Panc1 (cell line): Measurements from ENCODE around the gene TFG. TPM values are rescaled to one million over a fixed set of nuclear protein-coding genes. Genes with fewer than 3 reads are reported as not detected.

ENCODE experiments used
- ATAC-seq: fragments of 200-7000 bp; cut with Tn5 transposase; 2 replicates; pipeline ENCODE4 v1.9.1; 2020; ENCODE audit warnings: mild to moderate bottlenecking, moderate library complexity
- BruUV-seq: library from RNA; stranded (reverse); fragments of 400-500 nt; replicated peaks from 2 replicates; lab custom pipeline; 2021; lab: Mats Ljungman, UMichigan
- CTCF ChIA-PET: fragments of 300-600 bp; sonication (Branson Sonifier 250); formaldehyde crosslinking; loops from one replicate; lab custom pipeline; 2022; ENCODE audit warnings: antibody characterized with exemption; lab: Charles Lee
- POLR2A ChIA-PET: fragments of 300-600 bp; sonication (Branson Sonifier 250); formaldehyde crosslinking; loops from one replicate; lab custom pipeline; 2022; ENCODE audit warnings: antibody characterized with exemption; lab: Charles Lee
- DNase-seq: peaks from one replicate; pipeline ENCODE4 v3.0.0-alpha.2; 2010; ENCODE audit warnings: low read depth, low spot score
- H3K27ac ChIP-seq: 2 replicates; pipeline ENCODE4 v1.5.1; 2011; ENCODE audit warnings: mild to moderate bottlenecking, low read length, inconsistent platforms
- H3K27me3 ChIP-seq: fragments of 200-500 bp; sonication (Bioruptor generic); 2 replicates; pipeline ENCODE4 v1.6.0; 2014; ENCODE audit warnings: low read length, inconsistent platforms; ENCODE audit not compliant: control insufficient read depth, insufficient read depth
- H3K36me3 ChIP-seq: fragments of 200-500 bp; sonication (Bioruptor generic); 2 replicates; pipeline ENCODE4 v1.5.1; 2014; ENCODE audit warnings: inconsistent platforms, mild to moderate bottlenecking, low read length, moderate library complexity; ENCODE audit not compliant: control insufficient read depth, insufficient read depth
- H3K4me1 ChIP-seq: 2 replicates; pipeline ENCODE4 v1.5.1; 2011; ENCODE audit warnings: inconsistent platforms, mild to moderate bottlenecking, low read length, moderate library complexity; ENCODE audit not compliant: control insufficient read depth, insufficient read depth
- H3K4me3 ChIP-seq, 2 experiments: 2 replicates each; pipeline ENCODE4 v1.5.1; 2011 to 2012; ENCODE audit warnings: low read depth in 2 of 2, low read length in 2 of 2, mild to moderate bottlenecking in 2 of 2, inconsistent platforms in 1 of 2, moderate library complexity in 1 of 2
- H3K9me3 ChIP-seq: fragments of 200-500 bp; sonication (Bioruptor generic); 2 replicates; pipeline ENCODE4 v1.5.1; 2014; ENCODE audit warnings: low read depth, mild to moderate bottlenecking, inconsistent platforms, low read length, moderate library complexity; ENCODE audit not compliant: control insufficient read depth, insufficient read depth
- CTCF ChIP-seq: fragments of 450-650 bp; IDR thresholded peaks from 2 replicates; pipeline ENCODE4 v1.5.1; 2017; ENCODE audit warnings: mild to moderate bottlenecking
- POLR2AphosphoS5 ChIP-seq: IDR thresholded peaks from 2 replicates; pipeline ENCODE4 v1.6.1; 2012; ENCODE audit warnings: mild to moderate bottlenecking, low read depth, low read length, moderate library complexity
- REST ChIP-seq, 2 experiments: IDR thresholded peaks; 2 replicates each; pipeline ENCODE4 v1.6.1; 2011 to 2012; ENCODE audit warnings: low read depth in 2 of 2, control low read depth in 1 of 2, low read length in 1 of 2, mild to moderate bottlenecking in 1 of 2, moderate library complexity in 1 of 2; ENCODE audit not compliant: insufficient read depth in 1 of 2
- SIN3A ChIP-seq: IDR thresholded peaks from 2 replicates; pipeline ENCODE4 v1.6.1; 2012; ENCODE audit warnings: low read depth, mild to moderate bottlenecking, low read length, moderate library complexity, borderline replicate concordance; ENCODE audit not compliant: insufficient read depth
- TCF7L2 ChIP-seq: IDR thresholded peaks from 2 replicates; pipeline ENCODE4 v1.6.1; 2011; ENCODE audit warnings: mild to moderate bottlenecking, low read depth, low read length, inconsistent platforms
- in situ Hi-C: cut with HindIII; loops from 2 replicates; pipeline ENCODE4 v1.10.0; 2016; ENCODE audit warnings: low sequenced_read_pairs, low pct_unique_long_range_greater_than_20kb
- intact Hi-C: fragments of 100-400 bp; cut with micrococcal nuclease; formaldehyde crosslinking; loops from one replicate; pipeline ENCODE4 v1.10.0; 2022; ENCODE audit not compliant: unreplicated experiment
- total RNA-seq: library from RNA; stranded (reverse); gene quantifications from one replicate; pipeline ENCODE4 v1.2.1, GENCODE V29; 2021; ENCODE audit not compliant: unreplicated experiment

Gene TFG
- total RNA-seq, 1 experiment from 2014 or later = 159 TPM

GRCh38 chr3:100781301-100781700, 72.0 kb downstream of the TFG start:
- DNase-seq (no peak), ATAC-seq (no peak)
- in situ Hi-C loops = no loop called here
- no TSS peak for BruUV-seq
- Histone ChIP-seq H3K27ac (no peak overlapping the region), H3K9me3 (no peaks in the 10 kb centered on the region), H3K36me3 (no peaks in the 10 kb centered on the region), H3K4me3 (no peak overlapping the region), H3K4me1 (no peaks in the 10 kb centered on the region), H3K27me3 (no peaks in the 10 kb centered on the region)
- POLR2A ChIA-PET = no interaction called here
- intact Hi-C loops = no loop called here
- CTCF ChIA-PET = no interaction called here
- TF ChIP-seq POLR2AphosphoS5 (no peak), TCF7L2 (no peak), REST (IDR thresholded peaks at IDR 0.05; ENCODE audit: insufficient read depth in 1 of 2, low read depth in 2 of 2, low read length in 1 of 2) (no peak), SIN3A (no peak)

GRCh38 chr3:100782348-100782747, 73.1 kb downstream of the TFG start:
- ATAC-seq (no peak), DNase-seq (no peak)
- H3K4me3 ChIP-seq = no peak overlapping the region
- ChIA-PET CTCF (interaction anchor here (0.7 kb wide), 1 partner anchor 9 kb away, joined by 3 read pairs; no protein-coding TSS in a partner anchor), POLR2A (interaction anchor here (0.6 kb wide), 1 partner anchor 25 kb away, joined by 3 read pairs; no protein-coding TSS in a partner anchor)
- intact Hi-C loops (no loop called here), in situ Hi-C loops (no loop called here)
- no peak for TF ChIP-seq CTCF
- no TSS peak for BruUV-seq
- H3K27ac ChIP-seq = no peak overlapping the region
- H3K27me3 ChIP-seq = no peaks in the 10 kb centered on the region
- no peaks in the 10 kb centered on the region for H3K36me3 ChIP-seq
- H3K4me1 ChIP-seq = no peaks in the 10 kb centered on the region
- no peaks in the 10 kb centered on the region for H3K9me3 ChIP-seq

GRCh38 chr3:100782906-100783305, 73.6 kb downstream of the TFG start:
- POLR2A ChIA-PET = no interaction called here
- BruUV-seq = no TSS peak

More at GRCh38 chr3:100782906-100783305, 73.6 kb downstream of the TFG start:
- no peaks in the 10 kb centered on the region for H3K36me3 ChIP-seq
- H3K9me3 ChIP-seq = no peaks in the 10 kb centered on the region
- ATAC-seq (no peak), DNase-seq (no peak)
- H3K4me1 ChIP-seq = no peaks in the 10 kb centered on the region
- TF ChIP-seq SIN3A = no peak
- no peak for TF ChIP-seq CTCF
- TF ChIP-seq POLR2AphosphoS5 = no peak
- TF ChIP-seq REST (IDR thresholded peaks at IDR 0.05; ENCODE audit: insufficient read depth in 1 of 2, low read depth in 2 of 2, low read length in 1 of 2) = no peak
- no peak for TF ChIP-seq TCF7L2
- in situ Hi-C loops (no loop called here), intact Hi-C loops (no loop called here)
- H3K27me3 ChIP-seq = no peaks in the 10 kb centered on the region
- no peak overlapping the region for H3K4me3 ChIP-seq
- CTCF ChIA-PET = interaction anchor here (0.7 kb wide), 1 partner anchor 8 kb away, joined by 3 read pairs; no protein-coding TSS in a partner anchor
- no peak overlapping the region for H3K27ac ChIP-seq
